HepG2 (cell line): ENCODE measurements around the gene TBC1D22A. TPM values are rescaled to one million over a fixed set of nuclear protein-coding genes. Genes with fewer than 3 reads are reported as not detected.

ENCODE experiments used
- ARID5B ChIP-seq: IDR thresholded peaks from 2 replicates; pipeline ENCODE4 v1.4.0; 2020; ENCODE audit warnings: mild to moderate bottlenecking, missing genetic modification reagents
- CEBPZ ChIP-seq: IDR thresholded peaks from 2 replicates; pipeline ENCODE4 v1.6.1; 2012; ENCODE audit warnings: low read length, improper control_type of control experiment
- HNRNPUL1 ChIP-seq: fragments of 200-400 bp; formaldehyde crosslinking; IDR thresholded peaks from 2 replicates; pipeline ENCODE4 v1.6.1; 2017; ENCODE audit warnings: low read depth, mild to moderate bottlenecking, low read length, moderate library complexity
- JUND ChIP-seq: sonication (generic); formaldehyde crosslinking; IDR thresholded peaks from 2 replicates; pipeline ENCODE4 v1.8.0; 2022; ENCODE audit warnings: mild to moderate bottlenecking, missing genetic modification reagents
- NFE2L1 ChIP-seq: sonication (generic); formaldehyde crosslinking; IDR thresholded peaks from 2 replicates; pipeline ENCODE4 v1.4.0; 2020; ENCODE audit warnings: missing genetic modification reagents, mild to moderate bottlenecking, borderline replicate concordance
- REL ChIP-seq: sonication (generic); formaldehyde crosslinking; conservative IDR thresholded peaks from 2 replicates; pipeline ENCODE4 v1.8.0; 2022; ENCODE audit warnings: mild to moderate bottlenecking, missing genetic modification reagents, moderate library complexity
- ZBTB39 ChIP-seq: sonication (generic); formaldehyde crosslinking; IDR thresholded peaks from 2 replicates; pipeline ENCODE4 v1.5.0; 2020; ENCODE audit warnings: missing genetic modification reagents
- ZNF556 ChIP-seq: sonication (generic); formaldehyde crosslinking; IDR thresholded peaks from 2 replicates; pipeline ENCODE4 v1.4.0; 2020; ENCODE audit warnings: mild to moderate bottlenecking, missing genetic modification reagents, borderline replicate concordance
- polyA plus RNA-seq, 8 experiments: library from polyadenylated mRNA; depleted of rRNA in 3 of 8; stranded (reverse) in 7 of 8; unstranded in 1 of 8; fragments of >200 nt; fragmentation: Illumina TruSeq in 4 of 8; extraction: Trizol in 4 of 8; gene quantifications; 2 replicates each; pipeline versions ENCODE4 v1.2.1 to v1.2.3, GENCODE V29; 2011 to 2016; ENCODE audit warnings: low read depth in 4 of 8, missing spikeins in 1 of 8, mixed read lengths in 1 of 8; ENCODE audit not compliant: insufficient read depth in 1 of 8
- total RNA-seq, 5 experiments: library from RNA; depleted of rRNA; stranded (reverse); fragments of >200 nt; fragmentation: Illumina TruSeq; extraction: Trizol; gene quantifications; 2 replicates each; pipeline ENCODE4 v1.2.3, GENCODE V29; 2016; ENCODE audit warnings: low read depth in 1 of 5
- TF ChIP-seq, protein P1 (sequence below): sonication (generic); formaldehyde crosslinking; IDR thresholded peaks from 2 replicates; pipeline ENCODE4 v1.4.0; 2020; ENCODE audit warnings: mild to moderate bottlenecking, missing genetic modification reagents, borderline replicate concordance
- TF ChIP-seq, protein P2 (sequence below): sonication (generic); formaldehyde crosslinking; IDR thresholded peaks from 2 replicates; pipeline ENCODE4 v1.9.0; 2021; ENCODE audit warnings: missing genetic modification reagents, borderline replicate concordance

TBC1D22A gene
- total and polyA plus RNA-seq, 2 of the 13 experiments (the other 11 are each of a cell fraction or from before 2014, with no cell fraction given) = 17.3 to 18.0 TPM

GRCh38 chr22:46934746-46935491, 172.5 kb downstream of the TBC1D22A start (continued):
- TF ChIP-seq ARID5B (CRISPR knock-in tag) (peak; percentile 32; the same call in 1 of the 2 replicates), ZBTB39 (CRISPR knock-in tag) (no peak), JUND (CRISPR knock-in tag) (peak; percentile 92; the same call in 1 of the 2 replicates), CEBPZ (no peak), HNRNPUL1 (no peak), NFE2L1 (CRISPR knock-in tag) (no peak), ZNF556 (CRISPR knock-in tag) (no peak), REL (CRISPR knock-in tag) (0 out of 2 replicates have a peak, but pooled peaks have one; percentile 29)
- TF ChIP-seq, protein P1, sequence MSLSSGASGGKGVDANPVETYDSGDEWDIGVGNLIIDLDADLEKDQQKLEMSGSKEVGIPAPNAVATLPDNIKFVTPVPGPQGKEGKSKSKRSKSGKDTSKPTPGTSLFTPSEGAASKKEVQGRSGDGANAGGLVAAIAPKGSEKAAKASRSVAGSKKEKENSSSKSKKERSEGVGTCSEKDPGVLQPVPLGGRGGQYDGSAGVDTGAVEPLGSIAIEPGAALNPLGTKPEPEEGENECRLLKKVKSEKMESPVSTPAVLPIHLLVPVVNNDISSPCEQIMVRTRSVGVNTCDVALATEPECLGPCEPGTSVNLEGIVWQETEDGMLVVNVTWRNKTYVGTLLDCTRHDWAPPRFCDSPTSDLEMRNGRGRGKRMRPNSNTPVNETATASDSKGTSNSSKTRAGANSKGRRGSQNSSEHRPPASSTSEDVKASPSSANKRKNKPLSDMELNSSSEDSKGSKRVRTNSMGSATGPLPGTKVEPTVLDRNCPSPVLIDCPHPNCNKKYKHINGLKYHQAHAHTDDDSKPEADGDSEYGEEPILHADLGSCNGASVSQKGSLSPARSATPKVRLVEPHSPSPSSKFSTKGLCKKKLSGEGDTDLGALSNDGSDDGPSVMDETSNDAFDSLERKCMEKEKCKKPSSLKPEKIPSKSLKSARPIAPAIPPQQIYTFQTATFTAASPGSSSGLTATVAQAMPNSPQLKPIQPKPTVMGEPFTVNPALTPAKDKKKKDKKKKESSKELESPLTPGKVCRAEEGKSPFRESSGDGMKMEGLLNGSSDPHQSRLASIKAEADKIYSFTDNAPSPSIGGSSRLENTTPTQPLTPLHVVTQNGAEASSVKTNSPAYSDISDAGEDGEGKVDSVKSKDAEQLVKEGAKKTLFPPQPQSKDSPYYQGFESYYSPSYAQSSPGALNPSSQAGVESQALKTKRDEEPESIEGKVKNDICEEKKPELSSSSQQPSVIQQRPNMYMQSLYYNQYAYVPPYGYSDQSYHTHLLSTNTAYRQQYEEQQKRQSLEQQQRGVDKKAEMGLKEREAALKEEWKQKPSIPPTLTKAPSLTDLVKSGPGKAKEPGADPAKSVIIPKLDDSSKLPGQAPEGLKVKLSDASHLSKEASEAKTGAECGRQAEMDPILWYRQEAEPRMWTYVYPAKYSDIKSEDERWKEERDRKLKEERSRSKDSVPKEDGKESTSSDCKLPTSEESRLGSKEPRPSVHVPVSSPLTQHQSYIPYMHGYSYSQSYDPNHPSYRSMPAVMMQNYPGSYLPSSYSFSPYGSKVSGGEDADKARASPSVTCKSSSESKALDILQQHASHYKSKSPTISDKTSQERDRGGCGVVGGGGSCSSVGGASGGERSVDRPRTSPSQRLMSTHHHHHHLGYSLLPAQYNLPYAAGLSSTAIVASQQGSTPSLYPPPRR (CRISPR knock-in tag) = no peak; the same call in 1 of the 2 replicates
- TF ChIP-seq, protein P2, sequence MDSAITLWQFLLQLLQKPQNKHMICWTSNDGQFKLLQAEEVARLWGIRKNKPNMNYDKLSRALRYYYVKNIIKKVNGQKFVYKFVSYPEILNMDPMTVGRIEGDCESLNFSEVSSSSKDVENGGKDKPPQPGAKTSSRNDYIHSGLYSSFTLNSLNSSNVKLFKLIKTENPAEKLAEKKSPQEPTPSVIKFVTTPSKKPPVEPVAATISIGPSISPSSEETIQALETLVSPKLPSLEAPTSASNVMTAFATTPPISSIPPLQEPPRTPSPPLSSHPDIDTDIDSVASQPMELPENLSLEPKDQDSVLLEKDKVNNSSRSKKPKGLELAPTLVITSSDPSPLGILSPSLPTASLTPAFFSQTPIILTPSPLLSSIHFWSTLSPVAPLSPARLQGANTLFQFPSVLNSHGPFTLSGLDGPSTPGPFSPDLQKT = no peak
